Upper lobe of left lung (tissue), 4 donors: Measurements from ENCODE around the gene BET1.

Source experiments
- CTCF ChIP-seq, 6 experiments: fragments of 450-650 bp in 4 of 6; fragments of 200-600 bp in 2 of 6; sonication (generic) in 2 of 6; IDR thresholded peaks; one replicate each; pipeline ENCODE4 v1.5.1; 2016 to 2019; ENCODE audit warnings: antibody characterized with exemption in 6 of 6
- POLR2AphosphoS5 ChIP-seq, 2 donors: sonication (generic); formaldehyde crosslinking; IDR thresholded peaks; one replicate each; pipeline ENCODE4 v1.5.1; 2017; ENCODE audit warnings: antibody characterized with exemption in 2 of 2

GRCh38 chr7:93973134-93973533, 31.0 kb downstream of the BET1 start:
- TF ChIP-seq CTCF (IDR thresholded peaks at IDR 0.05) (no peak), POLR2AphosphoS5 (IDR thresholded peaks at IDR 0.05) (no peak)
